IMR-90 (cell line): ENCODE results near the gene EHMT1. TPM values are rescaled to one million over a fixed set of nuclear protein-coding genes. Genes with fewer than 3 reads are reported as not detected.

Experiments
- ATAC-seq: fragments of 200-7000 bp; cut with Tn5 transposase; 2 replicates; pipeline ENCODE4 v1.9.1; 2020; ENCODE audit warnings: low read depth, mild to moderate bottlenecking, moderate library complexity
- BruUV-seq: library from RNA; stranded (reverse); fragments of 400-500 nt; replicated peaks from 2 replicates; lab custom pipeline; 2021; lab: Mats Ljungman, UMichigan
- CTCF ChIA-PET: fragments of 300-600 bp; formaldehyde crosslinking; extraction: SDS; loops from one replicate; lab custom pipeline; 2021; ENCODE audit warnings: antibody characterized with exemption; lab: Yijun Ruan, JAX
- POLR2A ChIA-PET: fragments of 300-600 bp; sonication (Branson Sonifier 250); formaldehyde crosslinking; loops from one replicate; lab custom pipeline; 2022; ENCODE audit warnings: antibody characterized with exemption; ENCODE audit not compliant: unreplicated experiment; lab: Charles Lee
- DNase-seq: peaks from one replicate; pipeline ENCODE4 v3.0.0; 2013
- H2AFZ ChIP-seq: replicated peaks from 2 replicates; pipeline ENCODE3; 2013; ENCODE audit warnings: low read length, mild to moderate bottlenecking; ENCODE audit not compliant: poor library complexity
- H2AK5ac ChIP-seq: 2 replicates; pipeline ENCODE4 v1.6.1; 2013; ENCODE audit warnings: low read depth, low read length, inconsistent platforms
- H2AK9ac ChIP-seq: replicated peaks from 2 replicates; pipeline ENCODE3; 2013; ENCODE audit warnings: mild to moderate bottlenecking, low read depth, low read length, moderate library complexity; ENCODE audit not compliant: poor library complexity
- H2BK120ac ChIP-seq: 2 replicates; pipeline ENCODE4 v1.6.1; 2013; ENCODE audit warnings: low read depth, low read length, inconsistent platforms
- H2BK15ac ChIP-seq: 3 replicates; pipeline ENCODE4 v1.6.1; 2013; ENCODE audit warnings: low read depth, low read length, inconsistent platforms
- H2BK20ac ChIP-seq: 2 replicates; pipeline ENCODE4 v1.6.1; 2013; ENCODE audit warnings: low read depth, mild to moderate bottlenecking, inconsistent platforms, low read length, moderate library complexity
- H2BK5ac ChIP-seq: 2 replicates; pipeline ENCODE4 v1.6.1; 2013; ENCODE audit warnings: mild to moderate bottlenecking, low read depth, low read length, inconsistent platforms; ENCODE audit not compliant: poor library complexity, severe bottlenecking
- H3K14ac ChIP-seq: replicated peaks from 2 replicates; pipeline ENCODE4 v1.6.1; 2013; ENCODE audit warnings: low read depth, low read length, inconsistent platforms
- H3K18ac ChIP-seq: 2 replicates; pipeline ENCODE4 v1.6.1; 2013; ENCODE audit warnings: low read depth, low read length, control low read depth
- H3K23ac ChIP-seq: 2 replicates; pipeline ENCODE4 v1.6.1; 2013; ENCODE audit warnings: low read depth, low read length, inconsistent platforms
- H3K27ac ChIP-seq: 2 replicates; pipeline ENCODE4 v1.5.1; 2013; ENCODE audit warnings: mild to moderate bottlenecking, control low read depth, low read length; ENCODE audit not compliant: insufficient read depth
- H3K27me3 ChIP-seq: 2 replicates; pipeline ENCODE4 v1.6.1; 2013; ENCODE audit warnings: low read length; ENCODE audit not compliant: control insufficient read depth, insufficient read depth
- H3K36me3 ChIP-seq: 2 replicates; pipeline ENCODE4 v1.6.1; 2013; ENCODE audit warnings: low read length, mixed read lengths; ENCODE audit not compliant: control insufficient read depth, insufficient read depth
- H3K4ac ChIP-seq: 2 replicates; pipeline ENCODE4 v1.6.1; 2013; ENCODE audit warnings: low read depth, low read length, inconsistent platforms
- H3K4me1 ChIP-seq: 2 replicates; pipeline ENCODE4 v1.6.1; 2013; ENCODE audit warnings: low read length, mixed read lengths; ENCODE audit not compliant: control insufficient read depth, insufficient read depth
- H3K4me2 ChIP-seq: 2 replicates; pipeline ENCODE4 v1.6.1; 2013; ENCODE audit warnings: low read depth, mild to moderate bottlenecking, control low read depth, low read length, moderate library complexity
- H3K4me3 ChIP-seq: 2 replicates; pipeline ENCODE4 v1.5.1; 2013; ENCODE audit warnings: low read depth, mild to moderate bottlenecking, control low read depth, low read length, moderate library complexity; ENCODE audit not compliant: insufficient read depth
- H3K56ac ChIP-seq: 2 replicates; pipeline ENCODE4 v1.6.1; 2013; ENCODE audit warnings: low read length, inconsistent platforms; ENCODE audit not compliant: insufficient read depth; ENCODE audit errors: extremely low read depth
- H3K79me1 ChIP-seq, 2 experiments: 2 replicates each; pipeline ENCODE4 v1.6.1; 2013; ENCODE audit warnings: low read length in 2 of 2, inconsistent platforms in 1 of 2, low read depth in 1 of 2
- H3K9ac ChIP-seq: 2 replicates; pipeline ENCODE4 v1.6.1; 2013; ENCODE audit warnings: low read depth, low read length, control low read depth
- H3K9me1 ChIP-seq: 2 replicates; pipeline ENCODE4 v1.6.1; 2013; ENCODE audit warnings: low read length, inconsistent platforms; ENCODE audit not compliant: insufficient read depth
- H3K9me3 ChIP-seq: 2 replicates; pipeline ENCODE4 v1.6.1; 2013; ENCODE audit warnings: low read length; ENCODE audit not compliant: control insufficient read depth, insufficient read depth
- H4K20me1 ChIP-seq: 2 replicates; pipeline ENCODE4 v1.6.1; 2013; ENCODE audit warnings: low read length, inconsistent platforms; ENCODE audit not compliant: insufficient read depth
- H4K5ac ChIP-seq: 2 replicates; pipeline ENCODE4 v1.6.1; 2013; ENCODE audit warnings: mild to moderate bottlenecking, low read depth, low read length, control low read depth
- H4K8ac ChIP-seq, 2 experiments: 2 replicates each; pipeline ENCODE4 v1.6.1; 2013; ENCODE audit warnings: low read depth in 2 of 2, low read length in 2 of 2, control low read depth in 1 of 2, inconsistent platforms in 1 of 2
- H4K91ac ChIP-seq: 2 replicates; pipeline ENCODE4 v1.6.1; 2013; ENCODE audit warnings: low read depth, low read length, inconsistent platforms; ENCODE audit not compliant: insufficient read depth
- CHD1 ChIP-seq: IDR thresholded peaks from 2 replicates; pipeline ENCODE4 v1.6.1; 2012; ENCODE audit warnings: low read depth, low read length, improper control_type of control experiment
- FOS ChIP-seq: fragments of 150-350 bp; IDR thresholded peaks from 2 replicates; pipeline ENCODE4 v1.6.1; 2016; ENCODE audit warnings: low read depth, low read length
- MAFK ChIP-seq: IDR thresholded peaks from 2 replicates; pipeline ENCODE4 v1.6.1; 2012; ENCODE audit warnings: low read depth, low read length, improper control_type of control experiment
- MAZ ChIP-seq: IDR thresholded peaks from 2 replicates; pipeline ENCODE4 v1.6.1; 2012; ENCODE audit warnings: low read depth, mild to moderate bottlenecking, low read length, improper control_type of control experiment, moderate library complexity, borderline replicate concordance
- MXI1 ChIP-seq: IDR thresholded peaks from 2 replicates; pipeline ENCODE4 v1.6.1; 2012; ENCODE audit warnings: low read depth, mild to moderate bottlenecking, low read length, moderate library complexity, borderline replicate concordance
- RFX5 ChIP-seq: IDR thresholded peaks from 2 replicates; pipeline ENCODE4 v1.8.0; 2012; ENCODE audit warnings: low read depth, mild to moderate bottlenecking, low read length, moderate library complexity
- SMC3 ChIP-seq: fragments of 150-350 bp; IDR thresholded peaks from 2 replicates; pipeline ENCODE4 v1.6.1; 2016; ENCODE audit warnings: low read depth, mild to moderate bottlenecking, antibody characterized with exemption, low read length, moderate library complexity
- WGBS, 2 experiments: methylation state at CpG; one replicate each; pipeline versions ENCODE4 v1.1.5 to v1.1.7; 2013; ENCODE audit warnings: missing lambda C conversion rate in 2 of 2; ENCODE audit not compliant: insufficient read length in 1 of 2; ENCODE audit errors: extremely low coverage in 2 of 2; 5-methylcytosine and 5-hydroxymethylcytosine counted together
- dilution Hi-C: fragments of 300-500 bp; cut with HindIII; formaldehyde crosslinking; loops from one replicate; pipeline ENCODE4 v1.14.3; 2018; ENCODE audit warnings: low sequenced_read_pairs; ENCODE audit not compliant: unreplicated experiment
- in situ Hi-C: fragments of 300-500 bp; cut with MboI; formaldehyde crosslinking; loops from 3 replicates; pipeline ENCODE4 v1.14.3; 2019; ENCODE audit warnings: low sequenced_read_pairs, inconsistent platforms, mixed read lengths
- intact Hi-C: fragments of 100-400 bp; cut with micrococcal nuclease; formaldehyde crosslinking; loops from 2 replicates; pipeline ENCODE4 v1.10.0; 2022
- polyA plus RNA-seq, 3 experiments: library from polyadenylated mRNA; depleted of rRNA; stranded (reverse); fragments of >200 nt; gene quantifications; 2 replicates each; pipeline ENCODE4 v1.2.3, GENCODE V29; 2012; ENCODE audit warnings: low replicate concordance in 1 of 3
- total RNA-seq: library from RNA; depleted of rRNA; stranded (reverse); fragments of >200 nt; gene quantifications from 2 replicates; pipeline ENCODE4 v1.2.3, GENCODE V29; 2012
- TF ChIP-seq, protein P1 (sequence below): fragments of 150-350 bp; IDR thresholded peaks from 2 replicates; pipeline ENCODE4 v1.6.1; 2017; ENCODE audit warnings: mild to moderate bottlenecking, antibody characterized with exemption, low read length, low read depth

The EHMT1 gene
- total and polyA plus RNA-seq, 2 of the 4 experiments (the other 2 are of a cell fraction), result 32.8 to 35.1 TPM

DNA sequence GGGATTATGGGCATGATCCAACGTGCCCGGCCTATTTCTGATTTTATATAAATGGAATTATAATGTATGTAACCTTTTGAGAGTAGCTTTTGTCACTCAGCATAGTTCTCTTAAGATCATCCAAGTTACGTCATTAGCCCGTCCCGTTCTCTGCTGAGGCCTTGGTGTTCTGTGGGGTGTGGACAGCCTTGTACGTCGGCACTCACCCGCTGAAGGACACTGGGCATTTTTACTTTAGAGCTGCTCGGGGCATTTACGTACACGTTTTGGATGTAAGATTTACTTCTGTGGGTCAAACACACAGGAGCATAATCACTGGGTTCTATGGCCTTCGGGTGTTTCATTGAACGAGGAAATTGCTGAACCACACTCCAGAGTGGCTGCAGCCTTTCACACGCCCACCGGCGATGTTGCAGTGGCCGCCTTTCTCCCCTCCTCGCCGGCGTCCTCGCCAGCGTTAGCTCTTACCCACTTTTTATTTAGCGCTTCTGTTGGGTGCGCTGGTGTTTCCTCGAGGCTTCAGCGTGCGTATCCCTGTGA is 101.8 kb downstream of the EHMT1 start:
- Histone ChIP-seq H3K9me1 (peaks cover 4% of the 10 kb centered on the region), H4K5ac (no peak overlapping the region), H2BK5ac (peak overlapping the region; percentile 37), H3K18ac (no peak overlapping the region), H3K27me3 (no peaks in the 10 kb centered on the region), H4K91ac (no peak overlapping the region), H3K56ac (no peak overlapping the region), H3K4ac (no peak overlapping the region), H3K4me3 (no peak overlapping the region), H3K79me1 (peaks cover 21 to 38% of the 10 kb centered on the region in 2 experiments), H3K27ac (no peak overlapping the region), H4K20me1 (peaks cover 50% of the 10 kb centered on the region), H4K8ac (no peak overlapping the region), H2AK9ac (no peak overlapping the region), H3K4me2 (no peak overlapping the region), H2AFZ (no peak overlapping the region), H2BK120ac (no peak overlapping the region), H3K9me3 (no peaks in the 10 kb centered on the region), H2BK15ac (no peak overlapping the region), H3K9ac (no peak overlapping the region), H3K23ac (no peak overlapping the region), H2AK5ac (no peak overlapping the region), H3K14ac (no peak overlapping the region), H3K4me1 (0 out of 2 replicates have a peak, but pooled peaks cover 2% of the 10 kb centered on the region), H2BK20ac (no peak overlapping the region), H3K36me3 (peaks cover 31% of the 10 kb centered on the region)
- TF ChIP-seq MAZ, result no peak
- TF ChIP-seq FOS, result no peak
- no peak for TF ChIP-seq SMC3
- TF ChIP-seq MAFK, result no peak
- TF ChIP-seq, protein P1, sequence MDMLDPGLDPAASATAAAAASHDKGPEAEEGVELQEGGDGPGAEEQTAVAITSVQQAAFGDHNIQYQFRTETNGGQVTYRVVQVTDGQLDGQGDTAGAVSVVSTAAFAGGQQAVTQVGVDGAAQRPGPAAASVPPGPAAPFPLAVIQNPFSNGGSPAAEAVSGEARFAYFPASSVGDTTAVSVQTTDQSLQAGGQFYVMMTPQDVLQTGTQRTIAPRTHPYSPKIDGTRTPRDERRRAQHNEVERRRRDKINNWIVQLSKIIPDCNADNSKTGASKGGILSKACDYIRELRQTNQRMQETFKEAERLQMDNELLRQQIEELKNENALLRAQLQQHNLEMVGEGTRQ, result no peak
- no peak for TF ChIP-seq MXI1
- no peak for TF ChIP-seq RFX5
- no peak for TF ChIP-seq CHD1
- no TSS peak for BruUV-seq
- in situ Hi-C loops (no loop called here), dilution Hi-C loops (no loop called here), intact Hi-C loops (no loop called here)
- ChIA-PET CTCF (no interaction called here), POLR2A (no interaction called here)
- ATAC-seq, result no peak
- DNase-seq, result no peak
- WGBS, 2 experiments, result 80% methylated on average over 13 of the region's 27 CpGs; no CpG with 5 or more reads in 1 of the 2 experiments
